Measurements from ENCODE around the gene ADRB2.

ADRB2 gene

GRCh38 chr5:148794729-148795561, 31.5 kb upstream of the ADRB2 start:
- H3K27me3 ChIP-seq (ENCODE audit: insufficient read depth, poor library complexity, severe bottlenecking), result no peaks in the 10 kb centered on the region
- peak overlapping the region; percentile 78 for H3K27ac ChIP-seq (replicated peaks)
- TF ChIP-seq REST (IDR thresholded peaks at IDR 0.05; ENCODE audit: insufficient replicate concordance, low read depth) (peak; percentile 20), SPI1 (IDR thresholded peaks at IDR 0.05; ENCODE audit: borderline replicate concordance, low read depth) (peak; percentile 69; the same call in 1 of the 2 replicates), CTCF (IDR thresholded peaks at IDR 0.05; ENCODE audit: insufficient read depth, low read length) (no peak), POLR2AphosphoS5 (IDR thresholded peaks at IDR 0.05; ENCODE audit: low read depth) (no peak; the same call in 1 of the 2 replicates)
- DNase-seq (ENCODE audit: low read depth in 1 of 2, low spot score in 1 of 2), result peak; percentile 59 to 79
- no peak overlapping the region for H3K4me3 ChIP-seq (replicated peaks; ENCODE audit: insufficient read depth, low read length)

GRCh38 chr5:148796936-148797335, 29.5 kb upstream of the ADRB2 start:
- H3K27me3 ChIP-seq (ENCODE audit: insufficient read depth, poor library complexity, severe bottlenecking), result no peaks in the 10 kb centered on the region
- H3K4me3 ChIP-seq (replicated peaks; ENCODE audit: insufficient read depth, low read length), result no peak overlapping the region
- no peak for TF ChIP-seq REST (IDR thresholded peaks at IDR 0.05; ENCODE audit: insufficient replicate concordance, low read depth)
- TF ChIP-seq GABPA (IDR thresholded peaks at IDR 0.05; ENCODE audit: low read depth), result no peak
- TF ChIP-seq CTCF (IDR thresholded peaks at IDR 0.05; ENCODE audit: insufficient read depth, low read length), result no peak
- no peak for TF ChIP-seq POLR2AphosphoS5 (IDR thresholded peaks at IDR 0.05; ENCODE audit: low read depth)
- TF ChIP-seq SPI1 (IDR thresholded peaks at IDR 0.05; ENCODE audit: borderline replicate concordance, low read depth), result no peak
- DNase-seq (ENCODE audit: low read depth in 1 of 2, low spot score in 1 of 2), result no peak
- H3K27ac ChIP-seq (replicated peaks), result no peak overlapping the region

- H3K4me3 ChIP-seq (replicated peaks; ENCODE audit: insufficient read depth, low read length), result no peak overlapping the region
- no peak overlapping the region for H3K27ac ChIP-seq (replicated peaks)
- TF ChIP-seq REST (IDR thresholded peaks at IDR 0.05; ENCODE audit: insufficient replicate concordance, low read depth) (no peak), GABPA (IDR thresholded peaks at IDR 0.05; ENCODE audit: low read depth) (no peak), CTCF (IDR thresholded peaks at IDR 0.05; ENCODE audit: insufficient read depth, low read length) (no peak)
- no peaks in the 10 kb centered on the region for H3K27me3 ChIP-seq (ENCODE audit: insufficient read depth, poor library complexity, severe bottlenecking)
- no peak for DNase-seq (ENCODE audit: low read depth in 1 of 2, low spot score in 1 of 2)
Measured at GRCh38 chr5:148798786-148799185, 27.6 kb upstream of the ADRB2 start.
